ENCODE measurements around the gene GPR35.
A peak's percentile ranks its signal among the peaks of the same experiment; 100 is the strongest.
"Not testable (repeated sequence)": the region's sequence is repeated elsewhere in the genome, so short reads cannot be mapped to it uniquely, and the experiment has no call there.

GPR35 gene

DNA sequence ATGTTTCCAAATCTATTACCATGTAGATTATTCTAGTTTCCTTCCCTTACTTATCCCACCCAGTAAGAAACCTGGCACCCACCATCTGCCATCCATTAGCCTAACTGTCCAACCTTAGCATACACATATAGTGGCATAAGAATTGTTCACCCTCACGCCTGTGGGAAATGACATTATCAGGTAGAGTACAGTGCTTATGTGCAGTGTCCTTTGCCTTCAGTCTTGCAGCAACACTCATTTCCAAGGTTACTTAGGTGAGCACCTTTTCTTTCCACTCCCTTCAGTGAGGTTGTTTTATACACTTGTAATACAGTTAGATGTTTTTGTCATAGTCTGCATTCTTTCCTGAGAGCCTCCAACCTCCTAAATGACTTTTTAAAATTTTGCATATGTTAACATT, 39.3 kb downstream of the GPR35 start:
- intact Hi-C loops (cut with DNase I): no loop called here
- DNase-seq: no peak

- intact Hi-C loops (cut with DNase I): no loop called here
- DNase-seq: no peak
Measured at GRCh38 chr2:240670402-240670801, 45.1 kb downstream of the GPR35 start.

DNA sequence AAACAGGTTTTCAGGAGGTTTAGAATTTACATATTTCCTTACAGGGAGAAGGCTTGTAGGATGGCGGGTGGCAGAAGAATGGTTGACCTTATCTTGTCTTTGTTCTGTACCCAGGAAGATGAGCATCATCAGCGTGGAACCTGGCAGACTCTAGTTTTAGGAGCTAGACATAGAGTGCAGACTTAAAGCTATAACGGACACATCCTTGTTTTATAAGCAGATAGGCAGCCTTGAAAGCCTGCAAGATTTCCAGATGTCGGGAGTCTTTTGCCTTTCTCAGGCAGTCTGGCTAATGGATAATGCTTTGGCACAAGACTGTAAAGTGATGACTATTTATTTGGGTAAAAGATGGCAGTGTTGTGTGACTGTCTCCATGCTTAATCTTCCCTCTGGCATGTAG, 45.7 kb downstream of the GPR35 start:
- no peak for DNase-seq

DNA sequence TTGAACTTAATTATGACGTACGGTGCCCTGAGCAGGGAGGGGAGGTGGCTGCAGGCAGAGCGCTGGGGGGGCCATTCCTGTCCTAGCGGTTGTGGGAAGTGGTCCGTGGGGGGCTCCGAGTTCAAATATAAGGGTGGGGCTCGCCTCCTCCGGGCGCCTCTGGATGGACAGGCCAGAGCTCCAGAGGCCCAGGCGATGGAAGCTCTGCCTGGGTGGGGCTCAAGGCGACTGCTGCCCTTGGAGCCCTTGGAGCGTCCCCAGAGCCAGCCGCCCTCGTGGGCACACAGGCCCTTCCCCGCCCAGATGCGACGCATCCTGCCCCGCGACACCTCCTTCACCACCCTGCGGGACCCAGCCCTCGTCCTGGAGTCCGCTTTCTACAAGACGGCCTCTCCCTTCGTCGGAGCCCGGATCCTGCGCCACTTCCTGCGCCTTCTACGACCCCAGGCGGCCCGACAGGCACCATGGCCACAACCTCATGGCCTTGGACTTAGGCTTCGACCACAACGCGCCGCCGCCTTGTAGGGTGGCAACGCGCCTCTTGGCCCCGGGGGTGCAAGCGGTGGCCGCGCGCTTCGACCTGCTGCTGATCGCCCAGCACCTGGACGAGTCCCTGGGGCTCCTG, 46.9 kb downstream of the GPR35 start:
- DNase-seq: no peak
- intact Hi-C loops (cut with DNase I): no loop called here

More for the DNA sequence above, 45.7 kb downstream of the GPR35 start:
- intact Hi-C loops (cut with DNase I): no loop called here

DNA sequence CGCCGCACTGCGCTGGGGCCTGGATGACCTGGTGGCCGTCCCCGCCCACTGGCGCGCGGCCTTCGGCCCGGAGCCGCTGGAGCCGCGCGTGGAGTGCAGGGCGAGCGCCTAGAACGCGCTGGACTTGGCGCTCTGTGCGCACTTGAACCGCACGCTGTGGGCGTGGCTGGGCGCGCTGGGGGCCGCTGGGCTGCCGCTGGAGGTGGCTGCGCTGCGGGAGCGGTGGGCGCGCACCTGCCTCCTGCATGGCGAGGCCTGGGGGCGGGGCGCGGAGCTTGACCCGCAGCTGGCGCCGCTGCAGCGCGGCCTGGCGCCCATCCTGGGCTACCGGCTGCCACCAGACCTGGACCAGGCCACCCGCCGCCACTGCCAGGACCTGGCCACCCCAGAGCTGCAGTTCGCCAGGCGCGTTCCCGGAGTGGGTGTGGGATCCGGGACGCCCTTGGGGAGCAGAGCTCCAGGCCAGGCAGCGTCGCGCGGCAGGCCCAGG, 47.5 kb downstream of the GPR35 start:
- peak in 2 of 42 donors; percentile 14 to 36 for DNase-seq

DNA sequence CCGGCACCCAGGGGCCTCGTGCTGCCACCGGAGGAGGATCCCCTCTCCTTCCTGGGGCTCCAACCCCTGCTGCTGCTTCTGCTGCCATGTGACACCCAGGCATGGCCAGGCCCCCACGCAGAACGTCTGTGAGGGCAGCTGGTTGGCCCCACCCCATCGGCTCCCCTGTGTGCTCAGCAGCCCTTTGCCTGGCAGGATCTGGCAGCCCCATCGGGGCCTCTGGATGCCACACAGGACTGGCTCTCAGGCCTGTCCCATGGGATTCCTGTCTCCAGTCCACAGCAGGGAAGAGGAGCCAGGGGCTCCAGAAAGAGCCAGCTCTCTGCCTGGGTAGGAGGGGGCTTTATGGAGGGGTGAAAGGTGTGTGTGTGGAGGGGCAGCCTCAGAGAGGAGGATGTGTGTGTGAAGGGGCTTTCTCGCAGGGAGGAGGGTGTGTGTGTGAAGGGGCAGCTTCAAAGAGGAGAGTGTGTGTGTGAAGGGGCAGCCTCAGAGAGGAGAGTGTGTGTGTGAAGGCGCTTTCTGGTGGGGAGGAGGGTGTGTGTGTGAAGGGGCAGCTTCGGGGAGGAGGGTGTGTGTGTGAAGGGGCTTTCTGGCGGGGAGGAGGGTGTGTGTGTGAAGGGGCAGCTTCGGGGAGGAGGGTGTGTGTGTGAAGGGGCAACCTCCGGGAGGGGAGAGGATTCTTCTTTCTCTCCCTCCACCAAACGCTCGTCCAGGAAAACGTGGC, 49.3 kb downstream of the GPR35 start:
- intact Hi-C loops (cut with DNase I); DNase-seq: not testable (repeated sequence)

More for the DNA sequence above, 47.5 kb downstream of the GPR35 start:
- intact Hi-C loops (cut with DNase I): no loop called here

GRCh38 chr2:240675345-240675744, 50.1 kb downstream of the GPR35 start:
- intact Hi-C loops (cut with DNase I); DNase-seq: not testable (repeated sequence)

GRCh38 chr2:240678043-240678442, 52.8 kb downstream of the GPR35 start:
- DNase-seq; intact Hi-C loops (cut with DNase I): not testable (repeated sequence)

GRCh38 chr2:240678909-240679308, 53.6 kb downstream of the GPR35 start:
- DNase-seq; intact Hi-C loops (cut with DNase I): not testable (repeated sequence)

GRCh38 chr2:240680185-240680584, 54.9 kb downstream of the GPR35 start:
- intact Hi-C loops (cut with DNase I): not testable (repeated sequence)

More at GRCh38 chr2:240680185-240680584, 54.9 kb downstream of the GPR35 start:
- DNase-seq: not testable (repeated sequence)

All from head of caudate nucleus (tissue), 42 donors.